Ovary (tissue), 9 donors: ENCODE results near the gene ORMDL2. TPM values are rescaled to one million over a fixed set of nuclear protein-coding genes. Genes with fewer than 3 reads are reported as not detected.
A peak's percentile ranks its signal among the peaks of the same experiment; 100 is the strongest.
"Not testable (repeated sequence)": the region's sequence is repeated elsewhere in the genome, so short reads cannot be mapped to it uniquely, and the experiment has no call there.

Source experiments
- DNase-seq, 5 donors: peaks; one replicate each; pipeline ENCODE4 v3.0.0-alpha.2; 2019 to 2020
- H3K27ac ChIP-seq, 2 donors: fragments of 200-600 bp; one replicate each; pipeline versions ENCODE4 v1.5.1 to v1.8.0; 2019 to 2022
- H3K27me3 ChIP-seq: fragments of 200-600 bp; one replicate; pipeline ENCODE4 v1.8.0; 2022
- H3K36me3 ChIP-seq: fragments of 200-600 bp; sonication (generic); one replicate; pipeline ENCODE4 v1.5.1; 2019
- H3K4me1 ChIP-seq: one replicate; pipeline ENCODE4 v1.8.1; 2013; ENCODE audit warnings: mild to moderate bottlenecking, moderate library complexity; ENCODE audit not compliant: insufficient read depth
- H3K4me3 ChIP-seq: fragments of 200-600 bp; sonication (generic); one replicate; pipeline ENCODE4 v1.5.1; 2017
- H3K9me3 ChIP-seq, 2 donors: fragments of 200-600 bp in 1 of 2; sonication (generic) in 1 of 2; one replicate each; pipeline versions ENCODE4 v1.5.1 to v1.8.1; 2013 to 2019; ENCODE audit warnings: mild to moderate bottlenecking in 1 of 2, moderate library complexity in 1 of 2
- CTCF ChIP-seq, 3 donors: fragments of 450-650 bp in 2 of 3; fragments of 200-600 bp in 1 of 3; IDR thresholded peaks; one replicate each; pipeline versions ENCODE4 v1.5.1 to v1.8.0; 2016 to 2022; ENCODE audit warnings: antibody characterized with exemption in 3 of 3, mild to moderate bottlenecking in 1 of 3
- EP300 ChIP-seq: sonication (generic); formaldehyde crosslinking; IDR thresholded peaks from one replicate; pipeline ENCODE4 v1.6.1; 2017; ENCODE audit warnings: antibody characterized with exemption
- POLR2A ChIP-seq: fragments of 450-650 bp; IDR thresholded peaks from one replicate; pipeline ENCODE4 v1.6.1; 2017; ENCODE audit warnings: antibody characterized with exemption, mild to moderate bottlenecking, moderate library complexity
- WGBS, 3 donors: extraction: QIAGEN DNeasy Blood & Tissue Kit in 1 of 3; methylation state at CpG; one replicate each; pipeline versions ENCODE4 v1.1.5 to v1.1.7; 2013 to 2017; 5-methylcytosine and 5-hydroxymethylcytosine counted together
- intact Hi-C, 4 donors: fragments of 100-400 bp; cut with DNase I; formaldehyde crosslinking; loops; one replicate each; pipeline versions ENCODE4 v1.11.0 to v1.15.1; 2022 to 2023
- polyA plus RNA-seq, 2 donors: library from polyadenylated mRNA; stranded (reverse); fragments of 200-250 nt in 1 of 2; fragments of 350-450 nt in 1 of 2; fragmentation: Illumina TruSeq in 1 of 2; extraction: RNeasy Lipid Tissue Mini Kit (QIAGEN cat#74804) in 1 of 2; gene quantifications; one replicate each; pipeline ENCODE4 v1.2.3, GENCODE V29; 2013 to 2014
- total RNA-seq, 7 donors: library from RNA; depleted of rRNA in 2 of 7; stranded (reverse); fragments of >200 nt in 2 of 7; fragmentation: NEBNext Ultra II Directional in 3 of 7; extraction: Animal tissue kit (Norgen Biotek cat#: 25700) in 3 of 7; gene quantifications; one replicate each; pipeline versions ENCODE4 v1.1.0 to v1.2.4, GENCODE V29; 2016 to 2023
- donor health status: DM: no; HTN: no; CAD: no; lungs with moderate emphysema.
- donor health status: DM: no; HTN: no; CAD: no.
- donor health status: Bipolar disorder and iron deficiency.
- donor health status: DM: yes; HTN: yes; CAD: no.
- donor health status: DM: no; HTN: no; CAD: no.
- donor health status: DM: yes; HTN: yes; CAD: no.

The ORMDL2 gene
- total and polyA plus RNA-seq, 9 donors, result 8.6 to 38.9 (median 20.8) TPM

GRCh38 chr12:55829967-55830600 lies 12.2 kb downstream of the ORMDL2 start:
- no peaks in the 10 kb centered on the region for H3K36me3 ChIP-seq
- peak overlapping the region; percentile 72 for H3K4me3 ChIP-seq
- no peaks in the 10 kb centered on the region for H3K9me3 ChIP-seq
- no peaks in the 10 kb centered on the region for H3K27me3 ChIP-seq
- intact Hi-C loops, result loop anchor here in 3 of 4 donors (5.0 kb wide), 1 partner anchor 97 kb away; the partner anchor contains the start of gene PYM1 (in 3 of the 3)
- peaks cover 13% of the 10 kb centered on the region for H3K4me1 ChIP-seq
- peak overlapping the region; percentile 86 to 89 for H3K27ac ChIP-seq
- TF ChIP-seq POLR2A (peak; percentile 8), EP300 (no peak), CTCF (IDR thresholded peaks at IDR 0.05) (no peak)
- peak; percentile 72 to 82 (median 80) for DNase-seq
- WGBS, 3 donors, result 0 to 1% (median 1%) methylated on average over 28 to 37 of the region's 37 CpGs

- Histone ChIP-seq H3K9me3 (no peaks in the 10 kb centered on the region), H3K36me3 (no peaks in the 10 kb centered on the region), H3K4me1 (peaks cover 13% of the 10 kb centered on the region), H3K4me3 (peak overlapping the region; percentile 72), H3K27ac (peak overlapping the region; percentile 86 to 89), H3K27me3 (no peaks in the 10 kb centered on the region)
- TF ChIP-seq POLR2A (peak; percentile 90), EP300 (no peak), CTCF (IDR thresholded peaks at IDR 0.05) (peak in 2 of 3 donors; percentile 25 to 31)
- peak; percentile 83 to 92 (median 92) for DNase-seq
- 1% methylated on average over 23 of the region's 23 CpGs for WGBS, 3 donors
- intact Hi-C loops, result loop anchor here in 1 of 4 donors (5.0 kb wide), 1 partner anchor 96 kb away; the partner anchor contains the start of gene PYM1
These were observed 13.0 kb downstream of the ORMDL2 start for GRCh38 chr12:55830601-55831446.

GRCh38 chr12:55831447-55831815 lies 13.6 kb downstream of the ORMDL2 start:
- Histone ChIP-seq H3K27me3 (no peaks in the 10 kb centered on the region), H3K27ac (peak overlapping the region; percentile 86 to 89), H3K4me1 (peaks cover 13% of the 10 kb centered on the region), H3K9me3 (no peaks in the 10 kb centered on the region), H3K36me3 (no peaks in the 10 kb centered on the region), H3K4me3 (peak overlapping the region; percentile 72)
- TF ChIP-seq CTCF (IDR thresholded peaks at IDR 0.05) (no peak), POLR2A (peak; percentile 32)
- intact Hi-C loops, result loop anchor here in 1 of 4 donors (5.0 kb wide), 1 partner anchor 96 kb away; the partner anchor contains the start of gene PYM1
- 7 to 13% (median 13%) methylated on average over 1 of the region's 1 CpG for WGBS, 3 donors
- peak in 1 of 5 donors; percentile 57 for DNase-seq

- Histone ChIP-seq H3K4me3 (no peak overlapping the region), H3K27ac (no peak overlapping the region), H3K36me3 (no peaks in the 10 kb centered on the region), H3K27me3 (no peaks in the 10 kb centered on the region), H3K4me1 (peaks cover 6% of the 10 kb centered on the region), H3K9me3 (no peaks in the 10 kb centered on the region)
- WGBS, 3 donors, result 90 to 94% (median 94%) methylated on average over 10 of the region's 10 CpGs
- DNase-seq, result no peak
- intact Hi-C loops, result loop anchor here in 1 of 4 donors (5.0 kb wide), 1 partner anchor 94 kb away; the partner anchor contains the start of gene PYM1
- TF ChIP-seq EP300 (no peak), CTCF (IDR thresholded peaks at IDR 0.05) (no peak), POLR2A (no peak)
These were observed 15.2 kb downstream of the ORMDL2 start for GRCh38 chr12:55833056-55833455.

GRCh38 chr12:55834400-55834799 lies 16.6 kb downstream of the ORMDL2 start:
- not testable (repeated sequence) for DNase-seq, H3K4me3 ChIP-seq, H3K4me1 ChIP-seq, H3K27me3 ChIP-seq, H3K36me3 ChIP-seq, H3K9me3 ChIP-seq, H3K27ac ChIP-seq
- intact Hi-C loops, result loop anchor here in 1 of 4 donors (5.0 kb wide), 1 partner anchor 93 kb away; the partner anchor contains the start of gene PYM1
- WGBS, 3 donors, result 78 to 91% (median 88%) methylated on average over 6 of the region's 6 CpGs
